ENCODE data around the gene EVL.

EVL gene

DNA sequence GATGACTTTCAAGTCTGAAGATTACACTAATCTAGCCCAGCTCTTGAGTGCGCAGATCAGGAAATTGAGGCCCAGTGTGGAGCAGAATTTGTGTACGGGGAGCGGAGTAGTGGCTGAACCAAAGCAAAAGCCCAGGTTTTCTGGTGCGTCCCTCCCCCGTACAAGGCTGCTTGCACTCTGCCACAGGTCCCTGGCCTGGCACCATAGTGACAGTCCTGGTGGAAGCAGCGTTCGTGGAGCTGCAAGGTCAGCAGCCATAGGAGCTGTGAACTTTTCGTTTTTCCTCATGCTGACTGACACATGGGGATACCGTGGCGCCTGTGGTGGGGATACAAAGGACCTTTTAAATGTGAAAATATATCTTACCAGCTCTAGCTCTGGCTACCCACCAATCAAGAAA lies 1.7 kb downstream of the EVL start:
- DNase-seq (ENCODE audit: low read depth), result no peak

DNA sequence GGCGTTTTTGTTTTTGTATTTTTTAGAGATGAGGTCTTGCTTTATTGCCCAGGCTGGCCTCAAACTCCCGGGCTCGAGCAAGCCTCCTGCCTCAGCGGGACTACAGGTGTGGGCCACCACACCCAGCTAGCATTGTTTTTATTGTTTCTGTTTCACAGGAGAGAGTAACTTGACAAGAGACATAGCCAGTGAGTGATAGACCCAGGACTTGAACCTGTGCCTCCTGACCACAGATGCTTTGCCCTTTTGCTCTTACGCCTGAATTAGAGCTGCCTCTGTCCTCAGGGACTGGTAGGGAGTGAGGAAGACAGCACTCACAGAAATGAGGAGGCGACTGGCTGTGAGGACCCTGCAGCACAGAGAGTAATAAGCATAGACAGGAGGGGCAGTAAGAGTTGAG lies 2.3 kb downstream of the EVL start:
- DNase-seq (ENCODE audit: low read depth), result no peak

DNA sequence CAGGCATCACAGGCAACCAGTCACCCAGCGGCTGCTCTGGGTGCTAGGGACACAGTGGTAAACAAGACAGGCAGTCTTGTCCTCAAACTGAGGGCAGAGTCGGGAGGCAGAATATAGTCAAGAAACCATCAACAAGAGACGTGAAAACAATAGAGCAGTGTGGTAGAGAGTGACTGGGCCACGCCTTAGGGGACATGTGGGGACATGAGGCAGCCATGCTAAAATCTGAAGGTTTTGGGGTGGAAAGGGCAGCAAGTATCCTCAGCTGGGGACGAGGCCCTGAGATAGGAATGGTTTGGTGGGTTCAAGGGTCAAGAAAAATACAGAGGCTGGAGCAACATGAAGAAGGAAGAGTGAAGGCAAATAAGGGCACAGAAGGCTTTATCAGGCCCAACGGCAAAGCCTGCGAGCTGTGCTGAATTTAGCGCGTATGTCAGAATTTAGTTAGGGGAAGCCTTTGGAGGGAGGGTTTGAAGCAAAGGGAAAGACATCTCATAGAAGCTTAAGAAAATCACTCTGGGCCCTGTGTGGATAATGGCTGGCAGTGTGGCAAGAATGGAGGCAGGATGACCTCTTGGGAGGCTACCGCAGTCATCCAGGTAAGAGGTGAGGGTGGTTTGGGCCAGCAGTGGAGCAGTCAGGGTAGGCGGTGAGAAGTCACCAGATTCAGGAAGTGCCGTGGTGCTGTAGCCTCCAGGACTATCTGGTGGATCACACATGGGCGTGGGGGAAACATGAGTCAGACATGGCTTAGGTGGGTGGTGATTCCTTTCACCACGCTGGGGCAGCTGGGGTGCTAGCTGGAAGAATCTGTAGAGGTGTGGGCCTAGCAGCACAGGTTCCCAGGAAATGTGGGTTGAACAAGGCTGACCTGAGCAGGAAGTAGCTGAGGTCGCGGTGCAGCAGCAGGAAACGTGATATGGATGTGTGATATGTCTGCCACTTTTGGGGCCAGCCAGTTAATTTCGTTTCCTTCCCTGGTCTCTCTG lies 3.0 kb downstream of the EVL start:
- DNase-seq (ENCODE audit: low read depth), result no peak

DNA sequence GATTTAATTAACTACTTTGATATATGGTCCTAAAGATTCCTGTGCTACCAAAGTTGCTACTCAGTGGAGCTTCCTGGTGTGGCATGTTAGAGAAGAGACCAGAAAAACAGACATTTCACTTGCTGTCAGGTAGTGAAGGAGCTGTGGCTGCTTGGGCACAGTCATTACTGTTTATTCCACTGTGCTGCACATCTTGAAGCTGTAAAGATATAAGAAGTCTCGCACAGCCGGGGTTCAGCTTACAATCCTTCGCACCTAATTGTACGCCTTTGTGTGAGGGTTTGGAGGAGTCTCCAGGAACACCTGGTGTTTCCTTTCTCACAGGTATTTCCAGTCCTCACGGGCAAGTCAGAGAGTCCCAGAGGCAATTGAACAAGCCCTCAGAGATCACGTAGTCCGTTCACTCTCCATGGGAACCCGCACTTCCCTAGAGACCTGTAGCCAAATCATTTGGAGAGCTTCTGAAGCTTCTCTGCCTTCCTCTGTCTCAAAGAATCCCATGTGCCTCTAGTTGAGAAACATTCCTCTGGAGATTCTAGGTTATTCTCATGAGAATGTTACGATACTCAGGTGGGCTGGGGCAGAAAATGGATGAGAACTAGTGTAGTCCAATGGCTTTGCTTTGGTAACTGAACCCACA lies 4.1 kb downstream of the EVL start:
- no peak for DNase-seq (ENCODE audit: low read depth)

GRCh38 chr14:100070310-100070709 lies 5.1 kb downstream of the EVL start:
- no peak for DNase-seq (ENCODE audit: low read depth)

GRCh38 chr14:100071545-100071944 lies 6.3 kb downstream of the EVL start:
- DNase-seq (ENCODE audit: low read depth), result no peak

- DNase-seq (ENCODE audit: low read depth), result no peak
Observed at GRCh38 chr14:100072783-100073346, 7.6 kb downstream of the EVL start.

- DNase-seq (ENCODE audit: low read depth), result no peak
Observed at GRCh38 chr14:100073576-100074430, 8.6 kb downstream of the EVL start.

DNA sequence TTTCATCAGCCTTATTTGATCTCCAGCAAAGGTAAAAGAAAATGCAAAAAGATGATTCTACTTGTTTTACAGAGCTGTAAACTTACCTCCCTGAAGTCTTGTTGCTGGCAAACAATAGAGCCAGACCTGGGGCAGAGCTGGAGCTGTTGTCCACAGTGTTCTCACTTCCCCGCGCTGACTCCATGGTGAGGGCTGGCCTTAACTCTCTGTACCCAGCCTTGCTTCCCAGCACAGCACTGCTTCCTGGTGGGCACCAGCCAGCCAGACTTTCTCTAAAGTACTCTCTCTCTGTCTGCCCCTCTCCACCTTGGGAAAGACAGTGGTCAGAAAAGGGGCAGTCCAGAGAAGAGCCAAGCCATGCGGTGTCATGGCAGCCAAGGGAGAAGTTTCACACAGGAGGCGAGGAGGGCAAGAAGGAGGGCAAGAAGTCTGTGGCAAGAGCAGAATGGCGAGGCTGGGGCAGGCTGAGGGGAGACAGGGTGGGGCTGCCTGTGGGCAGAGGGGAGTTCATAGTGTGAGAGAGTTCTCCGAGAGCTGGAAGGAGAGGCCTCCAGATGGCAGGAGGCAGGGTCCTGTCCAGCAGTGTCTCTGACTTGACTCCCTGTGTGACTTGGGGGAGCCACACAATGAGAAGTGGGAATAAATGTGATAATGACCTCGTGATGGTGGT lies 9.3 kb downstream of the EVL start:
- no peak for DNase-seq (ENCODE audit: low read depth)

GRCh38 chr14:100075681-100076080 lies 10.5 kb downstream of the EVL start:
- no peak for DNase-seq (ENCODE audit: low read depth)

DNA sequence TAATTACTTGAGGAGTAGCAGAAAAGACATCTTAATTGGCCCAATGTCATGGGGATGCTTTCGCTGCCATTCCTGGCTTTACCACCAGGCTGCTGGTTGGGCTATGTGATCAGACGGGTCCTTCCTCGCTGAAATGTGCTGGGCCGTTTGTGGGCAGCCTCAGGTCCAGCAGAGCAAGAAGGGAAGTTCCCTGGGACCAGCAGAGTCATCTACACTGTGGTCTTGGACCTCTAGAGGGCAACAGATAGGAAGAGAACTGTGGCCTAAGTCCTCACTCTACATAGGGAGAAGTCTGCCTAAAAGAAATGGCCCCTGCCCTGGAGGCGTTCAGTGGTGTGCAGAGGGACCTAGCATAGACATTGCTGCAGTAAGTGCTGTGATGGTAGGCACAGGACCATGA lies 10.9 kb downstream of the EVL start:
- no peak for DNase-seq (ENCODE audit: low read depth)

DNA sequence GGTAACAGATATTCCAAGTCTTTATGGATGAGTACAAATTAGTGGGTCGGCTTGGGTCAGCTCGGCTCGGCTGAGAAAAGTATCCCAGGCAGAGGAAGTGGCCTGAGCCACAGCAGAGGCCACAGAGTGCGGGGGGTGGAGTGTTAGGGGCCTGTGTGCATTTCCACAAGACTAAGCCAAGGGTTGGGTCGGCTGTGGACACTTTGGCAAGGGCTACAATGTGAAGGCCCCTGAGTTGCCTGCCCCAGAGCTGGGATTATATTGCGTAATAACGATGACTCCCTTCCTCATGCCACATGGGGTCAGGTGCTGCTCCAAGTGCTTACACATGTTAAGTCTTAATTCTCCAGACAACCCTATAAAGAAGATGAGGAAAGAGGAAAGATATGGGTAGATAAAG lies 11.4 kb downstream of the EVL start:
- DNase-seq (ENCODE audit: low read depth), result peak; percentile 50

GRCh38 chr14:100077441-100077840 lies 12.2 kb downstream of the EVL start:
- DNase-seq (ENCODE audit: low read depth), result no peak

DNA sequence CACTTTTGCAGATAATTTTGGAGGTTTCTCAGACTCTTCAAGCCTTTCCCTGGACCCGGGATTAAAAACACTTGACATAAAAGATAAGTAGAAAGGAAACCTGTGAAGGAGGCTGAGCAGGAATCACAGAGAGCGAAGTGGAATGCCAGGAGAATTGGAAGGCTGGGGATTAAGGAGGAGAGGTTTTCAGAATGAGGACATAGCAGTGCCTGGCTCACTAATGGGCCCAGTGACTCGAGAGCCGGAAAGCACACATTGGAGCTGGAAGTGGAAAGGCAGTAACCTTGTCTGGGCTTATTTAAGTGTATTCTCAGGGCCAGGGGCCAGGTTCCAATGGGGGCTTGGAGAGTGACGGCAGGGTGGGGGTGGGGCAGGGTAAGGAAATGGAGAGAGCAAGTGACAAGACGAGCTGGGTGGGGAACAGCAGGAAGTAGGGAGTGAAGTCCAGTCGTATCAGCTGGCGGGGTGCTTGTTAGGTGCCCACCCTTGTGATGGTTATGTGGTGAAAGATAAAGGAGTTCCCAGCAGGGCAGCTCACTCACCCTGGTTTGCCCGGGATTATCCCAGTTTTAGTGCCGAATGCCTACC lies 13.1 kb downstream of the EVL start:
- no peak for DNase-seq (ENCODE audit: low read depth)

- no peak for DNase-seq (ENCODE audit: low read depth)
Observed at GRCh38 chr14:100078997-100079725, 13.9 kb downstream of the EVL start.

DNA sequence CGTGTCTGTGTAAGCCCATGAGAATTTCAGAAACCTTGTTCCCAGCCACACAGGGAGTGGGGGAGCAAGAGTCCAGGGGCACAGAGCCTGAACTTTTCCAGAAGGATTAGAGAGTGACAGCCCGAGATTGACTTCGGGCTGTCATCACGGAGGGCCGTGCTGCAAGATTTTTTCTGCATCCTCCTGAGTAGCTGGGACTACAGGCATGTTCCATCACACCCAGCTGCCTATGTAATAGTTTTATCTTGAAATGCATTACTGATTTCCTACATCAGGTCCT lies 14.4 kb downstream of the EVL start:
- DNase-seq (ENCODE audit: low read depth), result no peak

- DNase-seq (ENCODE audit: low read depth), result no peak
Observed at GRCh38 chr14:100080206-100080605, 15.0 kb downstream of the EVL start.

- no peak for DNase-seq (ENCODE audit: low read depth)
Observed at GRCh38 chr14:100081997-100082625, 16.9 kb downstream of the EVL start.

DNA sequence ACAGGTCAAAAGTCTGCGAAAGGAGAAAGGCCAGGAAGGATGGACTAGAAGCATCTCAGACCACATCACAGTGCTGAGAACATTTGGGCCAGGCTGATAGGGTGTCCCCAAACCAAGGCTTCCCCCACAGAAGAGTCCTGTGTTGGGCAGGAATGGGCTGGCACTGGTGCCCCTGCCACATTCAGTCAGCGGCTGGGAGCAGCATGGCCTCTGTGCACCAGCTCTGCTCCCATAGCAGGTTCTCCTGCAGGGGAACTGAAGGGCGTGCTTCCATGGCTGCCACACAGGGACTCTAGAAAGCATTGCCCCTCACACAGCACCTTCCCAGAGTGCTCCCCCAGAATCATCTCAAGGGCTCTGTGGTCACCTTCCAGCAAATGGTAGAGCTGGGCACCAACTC lies 17.5 kb downstream of the EVL start:
- DNase-seq (ENCODE audit: low read depth), result no peak

GRCh38 chr14:100083706-100084105 lies 18.5 kb downstream of the EVL start:
- no peak for DNase-seq (ENCODE audit: low read depth)

All from HS-5 (cell line).